ENCODE results near the gene YAF2. TPM values are rescaled to one million over a fixed set of nuclear protein-coding genes. Genes with fewer than 3 reads are reported as not detected.
"Not testable (repeated sequence)": the region's sequence is repeated elsewhere in the genome, so short reads cannot be mapped to it uniquely, and the experiment has no call there.

YAF2 gene
- total RNA-seq, 2 experiments from 2014 or later = 31.1 to 32.9 TPM

- peaks cover 10% of the 10 kb centered on the region for H3K36me3 Mint-ChIP-seq (ENCODE audit: low read depth)
- ChIA-PET POLR2A (no interaction called here), CTCF (no interaction called here)
- no peak overlapping the region for H3K27ac Mint-ChIP-seq
- H3K27me3 Mint-ChIP-seq (ENCODE audit: low read depth) = no peaks in the 10 kb centered on the region
- H3K4me3 Mint-ChIP-seq = no peak overlapping the region
- no peak for ATAC-seq
- H3K9me3 Mint-ChIP-seq (ENCODE audit: insufficient read depth) = no peaks in the 10 kb centered on the region
- DNase-seq = no peak
- peaks cover 31% of the 10 kb centered on the region for H3K4me1 Mint-ChIP-seq (ENCODE audit: low read depth)
Observed at GRCh38 chr12:42240131-42240750, 2.2 kb upstream of the YAF2 start.

GRCh38 chr12:42237853-42238239 is 202 bp downstream of the YAF2 start:
- H3K4me1 Mint-ChIP-seq (ENCODE audit: low read depth) = peaks cover 38% of the 10 kb centered on the region
- peak overlapping the region; percentile 88 for H3K27ac Mint-ChIP-seq
- peaks cover 21% of the 10 kb centered on the region for H3K36me3 Mint-ChIP-seq (ENCODE audit: low read depth)
- no peaks in the 10 kb centered on the region for H3K9me3 Mint-ChIP-seq (ENCODE audit: insufficient read depth)
- H3K4me3 Mint-ChIP-seq = peak overlapping the region; percentile 86
- DNase-seq (no peak), ATAC-seq (peak; percentile 56)
- CTCF ChIA-PET = interaction anchor here (1.5 kb wide), 1 partner anchor 94 kb away, joined by 3 read pairs; no protein-coding TSS in a partner anchor
- POLR2A ChIA-PET = no interaction called here
- no peaks in the 10 kb centered on the region for H3K27me3 Mint-ChIP-seq (ENCODE audit: low read depth)

- Mint-ChIP-seq H3K9me3 (ENCODE audit: insufficient read depth) (no peaks in the 10 kb centered on the region), H3K27me3 (ENCODE audit: low read depth) (no peaks in the 10 kb centered on the region), H3K36me3 (ENCODE audit: low read depth) (peaks cover 26% of the 10 kb centered on the region), H3K4me1 (ENCODE audit: low read depth) (peaks cover 38% of the 10 kb centered on the region), H3K4me3 (peak overlapping the region; percentile 81), H3K27ac (peak overlapping the region; percentile 84)
- peak; percentile 85 for ATAC-seq
- ChIA-PET CTCF (interaction anchor here (1.1 to 1.5 kb wide), 4 partner anchors 17 to 135 kb away, joined by 3 to 4 read pairs (median 4); partner anchors contain the start of gene GXYLT1), POLR2A (no interaction called here)
- peak; percentile 81 for DNase-seq
Observed at GRCh38 chr12:42237052-42237852, 796 bp downstream of the YAF2 start.

- CTCF ChIA-PET = interaction anchor here (0.7 to 1.3 kb wide), 5 partner anchors 16 to 136 kb away, joined by 3 to 4 read pairs (median 3); partner anchors contain the start of gene GXYLT1
- POLR2A ChIA-PET = interaction anchor here (0.6 kb wide), 1 partner anchor 104 kb away, joined by 3 read pairs; no protein-coding TSS in a partner anchor
- H3K27me3 Mint-ChIP-seq (ENCODE audit: low read depth) = no peaks in the 10 kb centered on the region
- peaks cover 34% of the 10 kb centered on the region for H3K4me1 Mint-ChIP-seq (ENCODE audit: low read depth)
- no peak for ATAC-seq
- DNase-seq = no peak
- H3K9me3 Mint-ChIP-seq (ENCODE audit: insufficient read depth) = no peaks in the 10 kb centered on the region
- no peak overlapping the region for H3K27ac Mint-ChIP-seq
- H3K36me3 Mint-ChIP-seq (ENCODE audit: low read depth) = peaks cover 26% of the 10 kb centered on the region
- peak overlapping the region; percentile 17 for H3K4me3 Mint-ChIP-seq
Observed at GRCh38 chr12:42236017-42236416, 2.0 kb downstream of the YAF2 start.

DNA sequence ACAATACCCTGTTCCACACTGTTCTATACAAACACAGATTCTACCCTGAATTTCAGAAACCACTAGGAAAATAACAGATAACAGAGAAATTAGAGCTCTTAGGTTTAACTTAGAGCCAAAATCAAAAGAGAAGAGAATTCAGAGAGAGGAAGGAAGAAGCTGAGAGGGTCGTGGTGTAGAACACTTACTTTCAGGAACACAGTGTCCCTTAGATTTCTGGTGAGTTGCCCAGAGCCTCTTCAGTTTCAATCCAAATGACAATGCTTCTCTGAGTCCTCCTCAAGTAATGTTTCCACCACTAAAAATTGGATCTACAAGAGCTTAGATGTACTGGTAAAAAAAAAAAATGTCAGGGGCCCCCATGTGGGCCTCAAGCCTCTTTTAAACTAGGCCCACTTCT is 2.6 kb downstream of the YAF2 start:
- H3K4me3 Mint-ChIP-seq = no peak overlapping the region
- POLR2A ChIA-PET = interaction anchor here (0.6 kb wide), 1 partner anchor 105 kb away, joined by 3 read pairs; no protein-coding TSS in a partner anchor

GRCh38 chr12:42234970-42235369 is 3.1 kb downstream of the YAF2 start:
- Mint-ChIP-seq H3K27ac (no peak overlapping the region), H3K36me3 (ENCODE audit: low read depth) (peaks cover 34% of the 10 kb centered on the region), H3K27me3 (ENCODE audit: low read depth) (no peaks in the 10 kb centered on the region), H3K4me3 (no peak overlapping the region), H3K4me1 (ENCODE audit: low read depth) (peaks cover 34% of the 10 kb centered on the region), H3K9me3 (ENCODE audit: insufficient read depth) (no peaks in the 10 kb centered on the region)
- DNase-seq (no peak), ATAC-seq (no peak)
- ChIA-PET POLR2A (no interaction called here), CTCF (no interaction called here)

More for the DNA sequence above, 2.6 kb downstream of the YAF2 start:
- Mint-ChIP-seq H3K4me1 (ENCODE audit: low read depth) (peaks cover 34% of the 10 kb centered on the region), H3K36me3 (ENCODE audit: low read depth) (peaks cover 30% of the 10 kb centered on the region), H3K9me3 (ENCODE audit: insufficient read depth) (no peaks in the 10 kb centered on the region), H3K27ac (no peak overlapping the region), H3K27me3 (ENCODE audit: low read depth) (no peaks in the 10 kb centered on the region)
- DNase-seq (no peak), ATAC-seq (no peak)
- CTCF ChIA-PET = interaction anchor here (1.2 kb wide), 1 partner anchor 128 kb away, joined by 3 read pairs; no protein-coding TSS in a partner anchor

DNA sequence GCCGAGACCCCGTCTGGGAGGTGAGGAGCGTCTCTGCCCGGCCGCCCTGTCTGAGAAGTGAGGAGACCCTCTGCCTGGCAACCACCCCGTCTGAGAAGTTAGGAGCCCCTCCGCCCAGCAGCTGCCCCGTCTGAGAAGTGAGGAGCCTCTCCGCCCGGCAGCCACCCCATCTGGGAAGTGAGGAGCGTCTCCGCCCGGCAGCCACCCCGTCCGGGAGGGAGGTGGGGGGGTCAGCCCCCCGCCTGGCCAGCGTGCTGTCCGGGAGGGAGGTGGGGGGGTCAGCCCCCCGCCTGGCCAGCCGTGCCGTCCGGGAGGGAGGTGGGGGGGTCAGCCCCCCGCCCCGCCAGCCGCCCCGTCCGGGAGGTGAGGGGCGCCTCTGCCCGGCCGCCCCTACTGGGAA is 10.5 kb downstream of the YAF2 start:
- H3K36me3 Mint-ChIP-seq (ENCODE audit: low read depth) = peaks cover 26% of the 10 kb centered on the region
- CTCF ChIA-PET; DNase-seq; H3K27me3 Mint-ChIP-seq (ENCODE audit: low read depth); H3K4me3 Mint-ChIP-seq; H3K4me1 Mint-ChIP-seq (ENCODE audit: low read depth); H3K27ac Mint-ChIP-seq; H3K9me3 Mint-ChIP-seq (ENCODE audit: insufficient read depth); POLR2A ChIA-PET; ATAC-seq: not testable (repeated sequence)

GRCh38 chr12:42224501-42224900 is 13.5 kb downstream of the YAF2 start:
- H3K27me3 Mint-ChIP-seq (ENCODE audit: low read depth); H3K4me3 Mint-ChIP-seq; H3K9me3 Mint-ChIP-seq (ENCODE audit: insufficient read depth); DNase-seq; ATAC-seq; POLR2A ChIA-PET; H3K27ac Mint-ChIP-seq; CTCF ChIA-PET: not testable (repeated sequence)
- peaks cover 11% of the 10 kb centered on the region for H3K4me1 Mint-ChIP-seq (ENCODE audit: low read depth)
- peaks cover 14% of the 10 kb centered on the region for H3K36me3 Mint-ChIP-seq (ENCODE audit: low read depth)

- ChIA-PET CTCF (no interaction called here), POLR2A (no interaction called here)
- Mint-ChIP-seq H3K4me3 (no peak overlapping the region), H3K36me3 (ENCODE audit: low read depth) (peaks cover 14% of the 10 kb centered on the region), H3K27ac (no peak overlapping the region), H3K27me3 (ENCODE audit: low read depth) (no peaks in the 10 kb centered on the region), H3K9me3 (ENCODE audit: insufficient read depth) (no peaks in the 10 kb centered on the region), H3K4me1 (ENCODE audit: low read depth) (peaks cover 11% of the 10 kb centered on the region)
- DNase-seq (no peak), ATAC-seq (no peak)
Observed at GRCh38 chr12:42222724-42223123, 15.3 kb downstream of the YAF2 start.

DNA sequence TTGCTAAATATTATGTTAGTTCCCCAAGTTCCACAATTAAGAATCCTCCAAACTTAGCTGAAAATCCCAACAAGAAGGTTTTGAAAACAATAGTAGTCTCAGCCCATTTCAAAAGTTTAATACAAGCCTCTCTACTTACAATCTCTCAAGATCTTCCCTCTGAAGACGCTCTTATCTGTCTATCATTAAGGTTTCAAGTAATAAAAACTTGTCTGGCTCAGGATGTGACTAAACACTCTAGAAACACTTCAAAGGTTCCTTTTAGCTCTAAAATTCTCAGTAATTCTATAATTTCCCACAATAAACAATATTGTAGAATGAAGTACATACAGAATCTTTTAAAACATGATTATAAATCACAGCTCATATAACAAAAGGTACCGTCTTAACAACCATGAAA is 16.3 kb downstream of the YAF2 start:
- ChIA-PET CTCF (interaction anchor here (1.0 kb wide), 1 partner anchor 155 kb away, joined by 3 read pairs; no protein-coding TSS in a partner anchor), POLR2A (no interaction called here)
- DNase-seq = no peak
- H3K9me3 Mint-ChIP-seq (ENCODE audit: insufficient read depth) = no peaks in the 10 kb centered on the region
- H3K27me3 Mint-ChIP-seq (ENCODE audit: low read depth) = no peaks in the 10 kb centered on the region
- no peak for ATAC-seq
- H3K27ac Mint-ChIP-seq = no peak overlapping the region
- peaks cover 14% of the 10 kb centered on the region for H3K36me3 Mint-ChIP-seq (ENCODE audit: low read depth)
- no peak overlapping the region for H3K4me3 Mint-ChIP-seq
- peaks cover 11% of the 10 kb centered on the region for H3K4me1 Mint-ChIP-seq (ENCODE audit: low read depth)

DNA sequence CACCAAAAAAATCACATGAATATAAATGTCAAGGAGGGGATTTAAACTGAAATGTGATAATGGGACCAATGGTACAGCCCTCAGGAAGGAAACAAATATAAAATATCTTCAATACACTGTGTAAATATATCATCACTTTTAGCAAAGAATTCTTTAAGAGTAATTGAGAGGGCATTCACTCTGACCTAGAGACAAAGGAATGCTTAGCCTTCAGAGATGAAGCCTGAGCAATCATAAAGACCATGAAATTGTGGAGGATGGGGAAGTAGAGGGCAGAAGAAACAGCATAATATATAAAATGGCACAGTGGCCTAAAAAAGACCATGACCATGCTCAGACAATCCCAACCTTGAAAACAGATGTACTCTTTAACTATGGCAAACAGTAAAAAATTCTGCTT is 20.4 kb downstream of the YAF2 start:
- ATAC-seq (no peak), DNase-seq (no peak)
- CTCF ChIA-PET = no interaction called here
- Mint-ChIP-seq H3K27me3 (ENCODE audit: low read depth) (no peaks in the 10 kb centered on the region), H3K27ac (no peak overlapping the region), H3K4me3 (no peak overlapping the region), H3K4me1 (ENCODE audit: low read depth) (peaks cover 7% of the 10 kb centered on the region), H3K36me3 (ENCODE audit: low read depth) (no peaks in the 10 kb centered on the region), H3K9me3 (ENCODE audit: insufficient read depth) (no peaks in the 10 kb centered on the region)
- POLR2A ChIA-PET = no interaction called here

GRCh38 chr12:42216737-42217136 is 21.3 kb downstream of the YAF2 start:
- POLR2A ChIA-PET = no interaction called here
- peaks cover 2% of the 10 kb centered on the region for H3K4me1 Mint-ChIP-seq (ENCODE audit: low read depth)
- no peaks in the 10 kb centered on the region for H3K9me3 Mint-ChIP-seq (ENCODE audit: insufficient read depth)
- CTCF ChIA-PET = no interaction called here
- H3K36me3 Mint-ChIP-seq (ENCODE audit: low read depth) = no peaks in the 10 kb centered on the region
- ATAC-seq (no peak), DNase-seq (no peak)
- H3K27me3 Mint-ChIP-seq (ENCODE audit: low read depth) = no peaks in the 10 kb centered on the region
- H3K4me3 Mint-ChIP-seq = no peak overlapping the region
- no peak overlapping the region for H3K27ac Mint-ChIP-seq

Data from activated CD8-positive, alpha-beta T cell treated with anti-CD3 and anti-CD28 coated beads, Interleukin-2, amount 10 ng/mL, durations not matched to agents 7 days and 5 days (primary cell).